Spleen (tissue), 11 donors: Measurements from ENCODE around the gene LDHD. TPM values are rescaled to one million over a fixed set of nuclear protein-coding genes. Genes with fewer than 3 reads are reported as not detected.
"Not testable (repeated sequence)": the region's sequence is repeated elsewhere in the genome, so short reads cannot be mapped to it uniquely, and the experiment has no call there.

Source experiments
- DNase-seq: peaks from one replicate; pipeline ENCODE4 v3.0.0-alpha.2; 2020
- H3K27ac ChIP-seq, 8 donors: fragments of 200-600 bp; sonication (generic) in 7 of 8; 1 replicate in 4 of 8; 2 replicates in 4 of 8; pipeline versions ENCODE4 v1.5.0 to v1.8.0; 2016 to 2021; ENCODE audit warnings: inconsistent platforms in 4 of 8, mild to moderate bottlenecking in 4 of 8, moderate library complexity in 1 of 8
- H3K27me3 ChIP-seq, 7 donors: fragments of 200-600 bp; sonication (generic) in 6 of 7; replicated peaks in 1 of 7; 1 replicate in 4 of 7; 2 replicates in 3 of 7; pipeline versions ENCODE4 v1.5.0 to v1.8.0; 2016 to 2021; ENCODE audit warnings: inconsistent platforms in 3 of 7, mild to moderate bottlenecking in 1 of 7
- H3K36me3 ChIP-seq, 6 donors: fragments of 200-600 bp; sonication (generic) in 5 of 6; 1 replicate in 4 of 6; 2 replicates in 2 of 6; pipeline versions ENCODE4 v1.5.0 to v1.8.0; 2016 to 2021; ENCODE audit warnings: inconsistent platforms in 2 of 6
- H3K4me1 ChIP-seq, 6 donors: fragments of 200-600 bp; sonication (generic) in 5 of 6; 1 replicate in 3 of 6; 2 replicates in 3 of 6; pipeline versions ENCODE4 v1.5.0 to v1.8.0; 2016 to 2021; ENCODE audit warnings: inconsistent platforms in 3 of 6
- H3K4me3 ChIP-seq, 8 donors: fragments of 200-600 bp; sonication (generic) in 7 of 8; 1 replicate in 4 of 8; 2 replicates in 4 of 8; pipeline versions ENCODE4 v1.5.0 to v1.8.0; 2016 to 2021; ENCODE audit warnings: inconsistent platforms in 4 of 8, mild to moderate bottlenecking in 4 of 8, moderate library complexity in 2 of 8
- H3K9me3 ChIP-seq, 8 donors: fragments of 200-600 bp; sonication (generic) in 7 of 8; 1 replicate in 4 of 8; 2 replicates in 4 of 8; pipeline versions ENCODE4 v1.5.0 to v1.8.0; 2016 to 2021; ENCODE audit warnings: inconsistent platforms in 4 of 8
- CTCF ChIP-seq, 11 experiments: fragments of 200-600 bp in 7 of 11; fragments of 450-650 bp in 4 of 11; sonication (generic) in 4 of 11; IDR thresholded peaks in 8 of 11; conservative IDR thresholded peaks in 3 of 11; 1 replicate in 7 of 11; 2 replicates in 4 of 11; pipeline versions ENCODE4 v1.4.0 to v1.8.0; 2016 to 2021; ENCODE audit warnings: antibody characterized with exemption in 11 of 11, inconsistent platforms in 4 of 11, mild to moderate bottlenecking in 1 of 11
- POLR2A ChIP-seq, 3 donors: fragments of 450-650 bp; IDR thresholded peaks; one replicate each; pipeline ENCODE4 v1.5.1; 2017; ENCODE audit warnings: antibody characterized with exemption in 3 of 3, mild to moderate bottlenecking in 1 of 3
- POLR2AphosphoS5 ChIP-seq, 3 donors: sonication (generic); formaldehyde crosslinking; IDR thresholded peaks; one replicate each; pipeline ENCODE4 v1.5.1; 2017; ENCODE audit warnings: antibody characterized with exemption in 3 of 3
- WGBS, 5 donors: extraction: QIAGEN DNeasy Blood & Tissue Kit in 3 of 5; methylation state at CpG; one replicate each; pipeline versions ENCODE4 v1.1.5 to v1.1.7; 2013 to 2018; 5-methylcytosine and 5-hydroxymethylcytosine counted together
- intact Hi-C: fragments of 100-400 bp; cut with DNase I; formaldehyde crosslinking; loops from one replicate; pipeline ENCODE4 v1.15.0; 2023; ENCODE audit warnings: low total_unique reads
- polyA plus RNA-seq, 3 donors: library from polyadenylated mRNA; stranded (reverse); fragments of 200-250 nt; gene quantifications; one replicate each; pipeline ENCODE4 v1.2.1, GENCODE V29; 2013
- total RNA-seq, 7 donors: library from RNA; depleted of rRNA in 3 of 7; stranded (reverse); fragments of >200 nt in 3 of 7; fragmentation: NEBNext Ultra II Directional in 4 of 7; extraction: Animal tissue kit (Norgen Biotek cat#: 25700) in 4 of 7; gene quantifications; one replicate each; pipeline versions ENCODE4 v1.1.0 to v1.2.1, GENCODE V29; 2016 to 2021
- donor health status: healthy with polysubstance abuse.
- donor health status: DM: no; HTN: no; CAD: no; lungs with moderate emphysema.
- donor health status: DM: no; HTN: no; CAD: no.
- donor health status: Bipolar disorder and iron deficiency.
- donor health status: healthy.
- donor health status: DM: no; HTN: no; CAD: no.
- donor health status: DM: yes; HTN: yes; CAD: no.

LDHD gene
- total and polyA plus RNA-seq, 10 donors: 0.53 to 3.3 (median 1.1) TPM

GRCh38 chr16:75093598-75094540, 22.7 kb downstream of the LDHD start:
- WGBS, 5 donors: 89 to 95% (median 92%) methylated on average over 19 to 23 of the region's 23 CpGs
- peaks cover 0 to 13% (median 1%) of the 10 kb centered on the region in 6 donors for H3K4me1 ChIP-seq
- H3K27me3 ChIP-seq: peaks cover 0 to 28% (median 0%) of the 10 kb centered on the region in 7 donors
- H3K9me3 ChIP-seq: no peaks in the 10 kb centered on the region
- H3K27ac ChIP-seq: no peak overlapping the region
- intact Hi-C loops: no loop called here
- H3K36me3 ChIP-seq: peaks cover 0 to 23% (median 0%) of the 10 kb centered on the region in 6 donors
- H3K4me3 ChIP-seq: no peak overlapping the region
- no peak for DNase-seq
- no peak for TF ChIP-seq POLR2AphosphoS5 (IDR thresholded peaks at IDR 0.05)
- no peak for TF ChIP-seq POLR2A (IDR thresholded peaks at IDR 0.05)
- TF ChIP-seq CTCF (IDR thresholded peaks at IDR 0.05 in 8 of 11, conservative IDR thresholded peaks at IDR 0.05 in 3 of 11): no peak

GRCh38 chr16:75092777-75093176, 23.8 kb downstream of the LDHD start:
- Histone ChIP-seq H3K36me3 (peaks cover 0 to 23% (median 0%) of the 10 kb centered on the region in 6 donors), H3K4me3 (no peak overlapping the region), H3K4me1 (peaks cover under 1 to 11% (median 5%) of the 10 kb centered on the region in 6 donors), H3K27me3 (peaks cover 0 to 29% (median 0%) of the 10 kb centered on the region in 7 donors), H3K27ac (no peak overlapping the region), H3K9me3 (no peaks in the 10 kb centered on the region)
- intact Hi-C loops: no loop called here
- no peak for TF ChIP-seq POLR2A (IDR thresholded peaks at IDR 0.05)
- no peak for TF ChIP-seq POLR2AphosphoS5 (IDR thresholded peaks at IDR 0.05)
- TF ChIP-seq CTCF (IDR thresholded peaks at IDR 0.05 in 8 of 11, conservative IDR thresholded peaks at IDR 0.05 in 3 of 11): no peak
- DNase-seq: no peak
- WGBS, 5 donors: 71 to 94% (median 79%) methylated on average over 7 of the region's 7 CpGs

GRCh38 chr16:75091619-75092018, 25.0 kb downstream of the LDHD start:
- H3K27ac ChIP-seq, intact Hi-C loops, H3K4me3 ChIP-seq, DNase-seq, H3K9me3 ChIP-seq: not testable (repeated sequence)
- peaks cover 0 to 18% (median 0%) of the 10 kb centered on the region in 7 donors for H3K27me3 ChIP-seq
- H3K4me1 ChIP-seq: peaks cover 3 to 22% (median 15%) of the 10 kb centered on the region in 6 donors
- WGBS, 5 donors: 79 to 88% (median 83%) methylated on average over 3 of the region's 3 CpGs
- H3K36me3 ChIP-seq: peaks cover 0 to 23% (median 0%) of the 10 kb centered on the region in 6 donors

GRCh38 chr16:75090899-75091298, 25.7 kb downstream of the LDHD start:
- H3K27ac ChIP-seq, H3K9me3 ChIP-seq, H3K4me3 ChIP-seq, DNase-seq, intact Hi-C loops: not testable (repeated sequence)
- H3K27me3 ChIP-seq: peaks cover 0 to 17% (median 0%) of the 10 kb centered on the region in 7 donors
- peaks cover 3 to 25% (median 15%) of the 10 kb centered on the region in 6 donors for H3K4me1 ChIP-seq
- WGBS, 5 donors: 76 to 95% (median 88%) methylated on average over 6 of the region's 6 CpGs
- H3K36me3 ChIP-seq: peaks cover 0 to 23% (median 0%) of the 10 kb centered on the region in 6 donors
